ENCODE measurements around the gene TMEM151B.

DNA sequence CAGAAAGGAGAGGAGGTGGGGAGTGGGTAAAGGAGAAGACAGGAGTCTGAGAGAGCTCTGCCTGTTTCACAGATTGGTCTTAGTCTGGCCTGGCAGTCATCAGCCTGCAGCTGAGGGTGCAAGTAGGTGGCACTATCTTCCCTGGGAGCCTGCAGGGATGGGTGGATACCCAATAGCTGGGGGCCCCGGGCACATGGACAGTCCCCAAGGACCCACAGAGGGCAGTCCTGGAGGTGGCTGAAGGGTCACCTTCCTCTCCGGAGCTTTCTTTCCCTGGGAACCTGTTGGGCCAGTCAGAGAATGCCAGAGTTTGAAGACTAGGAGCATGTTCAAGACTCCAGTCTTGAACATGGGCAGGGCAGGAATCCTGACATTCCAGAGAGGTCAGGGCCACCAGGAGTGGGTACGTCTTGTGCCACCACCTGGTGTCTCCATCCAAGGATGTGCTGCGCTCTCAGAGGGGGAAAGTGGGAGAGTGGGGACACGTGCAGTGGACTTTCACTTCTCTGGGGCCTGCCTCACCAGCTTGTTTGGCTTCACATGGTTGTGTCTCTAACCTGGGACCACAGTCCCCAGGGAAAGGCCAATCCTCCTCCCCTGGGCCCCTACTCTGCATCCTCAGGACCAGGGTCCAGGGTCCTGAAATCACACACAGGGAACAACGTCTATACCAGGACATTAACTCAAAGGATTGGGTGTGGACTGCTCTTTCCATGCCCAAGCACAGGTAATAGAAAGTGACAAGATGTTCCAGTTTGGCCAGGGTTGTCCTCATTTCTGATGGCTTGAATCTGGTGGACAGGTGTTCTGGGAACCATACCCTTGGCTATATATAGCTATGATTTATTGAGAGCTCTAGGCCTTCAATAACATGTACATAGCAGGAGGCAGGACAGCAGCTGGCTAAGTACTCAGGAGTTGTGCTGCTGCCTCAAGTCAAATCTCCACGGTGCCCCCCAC is 24.9 kb downstream of the TMEM151B start:
- TF ChIP-seq, protein P1, sequence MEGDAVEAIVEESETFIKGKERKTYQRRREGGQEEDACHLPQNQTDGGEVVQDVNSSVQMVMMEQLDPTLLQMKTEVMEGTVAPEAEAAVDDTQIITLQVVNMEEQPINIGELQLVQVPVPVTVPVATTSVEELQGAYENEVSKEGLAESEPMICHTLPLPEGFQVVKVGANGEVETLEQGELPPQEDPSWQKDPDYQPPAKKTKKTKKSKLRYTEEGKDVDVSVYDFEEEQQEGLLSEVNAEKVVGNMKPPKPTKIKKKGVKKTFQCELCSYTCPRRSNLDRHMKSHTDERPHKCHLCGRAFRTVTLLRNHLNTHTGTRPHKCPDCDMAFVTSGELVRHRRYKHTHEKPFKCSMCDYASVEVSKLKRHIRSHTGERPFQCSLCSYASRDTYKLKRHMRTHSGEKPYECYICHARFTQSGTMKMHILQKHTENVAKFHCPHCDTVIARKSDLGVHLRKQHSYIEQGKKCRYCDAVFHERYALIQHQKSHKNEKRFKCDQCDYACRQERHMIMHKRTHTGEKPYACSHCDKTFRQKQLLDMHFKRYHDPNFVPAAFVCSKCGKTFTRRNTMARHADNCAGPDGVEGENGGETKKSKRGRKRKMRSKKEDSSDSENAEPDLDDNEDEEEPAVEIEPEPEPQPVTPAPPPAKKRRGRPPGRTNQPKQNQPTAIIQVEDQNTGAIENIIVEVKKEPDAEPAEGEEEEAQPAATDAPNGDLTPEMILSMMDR (IDR thresholded peaks at IDR 0.05 in 2 of 3, conservative IDR thresholded peaks at IDR 0.05 in 1 of 3; ENCODE audit: borderline replicate concordance in 1 of 3, insufficient read depth in 1 of 3, low read depth in 2 of 3, low read length in 2 of 3): no peak
- no peak for TF ChIP-seq POLR2A (IDR thresholded peaks at IDR 0.05; ENCODE audit: borderline replicate concordance, extremely low read depth, insufficient read depth, insufficient read length)
- TF ChIP-seq JUND (IDR thresholded peaks at IDR 0.05): no peak
- TF ChIP-seq POLR2AphosphoS5 (IDR thresholded peaks at IDR 0.05; ENCODE audit: low read depth, low read length): no peak; the same call in 1 of the 2 replicates
- TF ChIP-seq, protein P2, sequence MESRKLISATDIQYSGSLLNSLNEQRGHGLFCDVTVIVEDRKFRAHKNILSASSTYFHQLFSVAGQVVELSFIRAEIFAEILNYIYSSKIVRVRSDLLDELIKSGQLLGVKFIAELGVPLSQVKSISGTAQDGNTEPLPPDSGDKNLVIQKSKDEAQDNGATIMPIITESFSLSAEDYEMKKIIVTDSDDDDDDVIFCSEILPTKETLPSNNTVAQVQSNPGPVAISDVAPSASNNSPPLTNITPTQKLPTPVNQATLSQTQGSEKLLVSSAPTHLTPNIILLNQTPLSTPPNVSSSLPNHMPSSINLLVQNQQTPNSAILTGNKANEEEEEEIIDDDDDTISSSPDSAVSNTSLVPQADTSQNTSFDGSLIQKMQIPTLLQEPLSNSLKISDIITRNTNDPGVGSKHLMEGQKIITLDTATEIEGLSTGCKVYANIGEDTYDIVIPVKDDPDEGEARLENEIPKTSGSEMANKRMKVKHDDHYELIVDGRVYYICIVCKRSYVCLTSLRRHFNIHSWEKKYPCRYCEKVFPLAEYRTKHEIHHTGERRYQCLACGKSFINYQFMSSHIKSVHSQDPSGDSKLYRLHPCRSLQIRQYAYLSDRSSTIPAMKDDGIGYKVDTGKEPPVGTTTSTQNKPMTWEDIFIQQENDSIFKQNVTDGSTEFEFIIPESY (IDR thresholded peaks at IDR 0.05; ENCODE audit: extremely low read depth, insufficient replicate concordance, low read length): no peak
- TF ChIP-seq REST (IDR thresholded peaks at IDR 0.05; ENCODE audit: low read depth): no peak
- TF ChIP-seq ZNF274 (IDR thresholded peaks at IDR 0.05; ENCODE audit: low read depth, low read length): no peak
- no peak for TF ChIP-seq RAD21 (IDR thresholded peaks at IDR 0.05; ENCODE audit: low read depth)
- TF ChIP-seq, protein P3, sequence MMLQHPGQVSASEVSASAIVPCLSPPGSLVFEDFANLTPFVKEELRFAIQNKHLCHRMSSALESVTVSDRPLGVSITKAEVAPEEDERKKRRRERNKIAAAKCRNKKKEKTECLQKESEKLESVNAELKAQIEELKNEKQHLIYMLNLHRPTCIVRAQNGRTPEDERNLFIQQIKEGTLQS (IDR thresholded peaks at IDR 0.05): no peak
- TF ChIP-seq YY1 (IDR thresholded peaks at IDR 0.05; ENCODE audit: extremely low read depth, insufficient replicate concordance, low read depth, low read length): no peak
- no peak for TF ChIP-seq SP1 (IDR thresholded peaks at IDR 0.05; ENCODE audit: low read depth)

Measured in HCT116 (cell line).